ENCODE results near the gene CFTR.
A peak's percentile ranks its signal among the peaks of the same experiment; 100 is the strongest.

Gene CFTR

GRCh38 chr7:117683430-117684175 lies 203.8 kb downstream of the CFTR start:
- Histone ChIP-seq H3K27ac (ENCODE audit: low read depth, low read length, severe bottlenecking) (no peak overlapping the region), H3K4me3 (ENCODE audit: extremely low read depth, insufficient read depth, low read length, poor library complexity, severe bottlenecking) (no peak overlapping the region), H3K36me3 (ENCODE audit: control insufficient read depth, insufficient read depth, low read length) (no peaks in the 10 kb centered on the region), H3K4me1 (ENCODE audit: control insufficient read depth, insufficient read depth, low read length, poor library complexity, severe bottlenecking) (no peaks in the 10 kb centered on the region), H3K9me3 (ENCODE audit: control insufficient read depth, low read length) (no peaks in the 10 kb centered on the region)
- WGBS, 2 experiments (ENCODE audit: insufficient coverage in 2 of 2): 84 to 85% methylated on average over 5 to 6 of the region's 8 CpGs

- Histone ChIP-seq H3K36me3 (ENCODE audit: control insufficient read depth, insufficient read depth, low read length) (no peaks in the 10 kb centered on the region), H3K4me1 (ENCODE audit: control insufficient read depth, insufficient read depth, low read length, poor library complexity, severe bottlenecking) (no peaks in the 10 kb centered on the region), H3K4me3 (ENCODE audit: extremely low read depth, insufficient read depth, low read length, poor library complexity, severe bottlenecking) (no peak overlapping the region), H3K9me3 (ENCODE audit: control insufficient read depth, low read length) (no peaks in the 10 kb centered on the region), H3K27ac (ENCODE audit: low read depth, low read length, severe bottlenecking) (no peak overlapping the region)
Observed at GRCh38 chr7:117685795-117686194, 206.0 kb downstream of the CFTR start.

GRCh38 chr7:117686311-117686935 lies 206.6 kb downstream of the CFTR start:
- H3K36me3 ChIP-seq (ENCODE audit: control insufficient read depth, insufficient read depth, low read length): no peaks in the 10 kb centered on the region
- no peak overlapping the region for H3K4me3 ChIP-seq (ENCODE audit: extremely low read depth, insufficient read depth, low read length, poor library complexity, severe bottlenecking)
- H3K9me3 ChIP-seq (ENCODE audit: control insufficient read depth, low read length): no peaks in the 10 kb centered on the region
- H3K27ac ChIP-seq (ENCODE audit: low read depth, low read length, severe bottlenecking): no peak overlapping the region
- no peaks in the 10 kb centered on the region for H3K4me1 ChIP-seq (ENCODE audit: control insufficient read depth, insufficient read depth, low read length, poor library complexity, severe bottlenecking)

DNA sequence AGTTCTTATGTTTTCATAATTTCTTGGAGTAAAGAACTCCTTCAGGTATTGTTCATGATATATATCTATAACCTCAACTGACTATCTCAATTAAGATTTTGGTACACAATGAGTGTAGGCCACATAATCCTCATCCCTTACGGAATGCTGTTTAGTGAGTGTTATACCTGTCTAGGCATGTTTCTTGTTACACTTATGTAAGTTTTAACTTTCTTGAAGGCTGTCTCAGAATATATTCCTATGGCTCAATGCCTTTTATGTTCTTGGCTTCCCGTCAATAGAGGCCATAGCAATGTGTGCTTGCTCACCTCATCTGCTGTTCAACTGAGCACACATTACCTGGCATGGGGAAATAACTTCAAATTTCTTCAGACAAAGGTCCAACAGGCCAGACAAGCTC lies 208.3 kb downstream of the CFTR start:
- no peaks in the 10 kb centered on the region for H3K9me3 ChIP-seq (ENCODE audit: control insufficient read depth, low read length)
- H3K36me3 ChIP-seq (ENCODE audit: control insufficient read depth, insufficient read depth, low read length): no peaks in the 10 kb centered on the region
- no peaks in the 10 kb centered on the region for H3K4me1 ChIP-seq (ENCODE audit: control insufficient read depth, insufficient read depth, low read length, poor library complexity, severe bottlenecking)
- no peak overlapping the region for H3K27ac ChIP-seq (ENCODE audit: low read depth, low read length, severe bottlenecking)
- H3K4me3 ChIP-seq (ENCODE audit: extremely low read depth, insufficient read depth, low read length, poor library complexity, severe bottlenecking): no peak overlapping the region
- 75 to 100% methylated on average over 1 of the region's 2 CpGs for WGBS, 2 experiments (ENCODE audit: insufficient coverage in 2 of 2)

- Histone ChIP-seq H3K36me3 (ENCODE audit: control insufficient read depth, insufficient read depth, low read length) (no peaks in the 10 kb centered on the region), H3K4me3 (ENCODE audit: extremely low read depth, insufficient read depth, low read length, poor library complexity, severe bottlenecking) (no peak overlapping the region), H3K27ac (ENCODE audit: low read depth, low read length, severe bottlenecking) (peak overlapping the region; percentile 60), H3K4me1 (ENCODE audit: control insufficient read depth, insufficient read depth, low read length, poor library complexity, severe bottlenecking) (no peaks in the 10 kb centered on the region), H3K9me3 (ENCODE audit: control insufficient read depth, low read length) (no peaks in the 10 kb centered on the region)
Observed at GRCh38 chr7:117689406-117689805, 209.6 kb downstream of the CFTR start.

DNA sequence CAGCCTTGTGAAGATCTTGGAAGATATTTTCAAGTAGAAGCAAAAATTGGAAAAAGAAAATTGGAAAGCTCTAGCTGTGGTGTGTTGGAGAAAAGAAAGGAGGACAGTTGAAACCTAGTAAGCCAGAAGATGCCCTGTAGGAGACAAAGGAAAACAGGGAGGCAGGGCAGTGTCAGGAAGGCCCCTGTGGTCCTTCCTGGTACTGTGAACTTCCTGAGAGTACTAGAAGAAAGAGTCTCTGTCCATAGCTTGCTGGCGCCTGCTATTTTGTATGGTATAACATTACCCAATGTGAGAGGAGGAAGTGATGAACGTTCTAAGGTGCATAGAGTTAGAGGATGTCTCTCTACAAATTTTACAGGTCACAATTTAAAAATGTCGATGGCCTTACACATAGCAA lies 210.3 kb downstream of the CFTR start:
- Histone ChIP-seq H3K4me1 (ENCODE audit: control insufficient read depth, insufficient read depth, low read length, poor library complexity, severe bottlenecking) (no peaks in the 10 kb centered on the region), H3K36me3 (ENCODE audit: control insufficient read depth, insufficient read depth, low read length) (no peaks in the 10 kb centered on the region), H3K4me3 (ENCODE audit: extremely low read depth, insufficient read depth, low read length, poor library complexity, severe bottlenecking) (no peak overlapping the region), H3K9me3 (ENCODE audit: control insufficient read depth, low read length) (no peaks in the 10 kb centered on the region), H3K27ac (ENCODE audit: low read depth, low read length, severe bottlenecking) (peak overlapping the region; percentile 60)
- no CpG with 5 or more reads among the region's 3 CpGs for WGBS, 2 experiments (ENCODE audit: insufficient coverage in 2 of 2)

DNA sequence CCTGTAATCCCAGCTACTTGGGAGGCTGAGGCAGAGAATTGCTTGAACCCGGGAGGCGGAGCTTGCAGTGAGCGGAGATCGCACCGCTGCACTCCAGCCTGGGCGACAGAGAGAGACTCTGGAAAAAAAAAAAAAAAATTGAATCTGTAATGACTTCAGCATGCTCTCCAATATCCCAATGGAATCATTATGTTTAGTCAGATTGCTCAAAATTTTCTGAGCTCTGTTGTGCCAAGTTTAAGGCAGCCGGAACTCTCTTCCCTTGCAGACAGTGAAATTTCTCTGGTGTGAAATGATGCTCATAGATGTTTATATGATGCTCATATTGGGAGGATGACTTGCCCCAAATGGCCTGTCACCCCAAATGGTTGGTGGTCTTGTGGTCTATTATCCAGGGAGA lies 212.5 kb downstream of the CFTR start:
- no peaks in the 10 kb centered on the region for H3K9me3 ChIP-seq (ENCODE audit: control insufficient read depth, low read length)
- H3K4me3 ChIP-seq (ENCODE audit: extremely low read depth, insufficient read depth, low read length, poor library complexity, severe bottlenecking): no peak overlapping the region
- H3K4me1 ChIP-seq (ENCODE audit: control insufficient read depth, insufficient read depth, low read length, poor library complexity, severe bottlenecking): no peaks in the 10 kb centered on the region
- no peaks in the 10 kb centered on the region for H3K36me3 ChIP-seq (ENCODE audit: control insufficient read depth, insufficient read depth, low read length)
- 80% methylated on average over 1 of the region's 7 CpGs; no CpG with 5 or more reads in 1 of the 2 experiments for WGBS, 2 experiments (ENCODE audit: insufficient coverage in 2 of 2)
- H3K27ac ChIP-seq (ENCODE audit: low read depth, low read length, severe bottlenecking): no peak overlapping the region

- Histone ChIP-seq H3K4me3 (ENCODE audit: extremely low read depth, insufficient read depth, low read length, poor library complexity, severe bottlenecking) (no peak overlapping the region), H3K4me1 (ENCODE audit: control insufficient read depth, insufficient read depth, low read length, poor library complexity, severe bottlenecking) (no peaks in the 10 kb centered on the region), H3K9me3 (ENCODE audit: control insufficient read depth, low read length) (no peaks in the 10 kb centered on the region), H3K27ac (ENCODE audit: low read depth, low read length, severe bottlenecking) (no peak overlapping the region), H3K36me3 (ENCODE audit: control insufficient read depth, insufficient read depth, low read length) (no peaks in the 10 kb centered on the region)
- WGBS, 2 experiments (ENCODE audit: insufficient coverage in 2 of 2): 84 to 100% methylated on average over 2 of the region's 2 CpGs
Observed at GRCh38 chr7:117698018-117698417, 218.2 kb downstream of the CFTR start.

DNA sequence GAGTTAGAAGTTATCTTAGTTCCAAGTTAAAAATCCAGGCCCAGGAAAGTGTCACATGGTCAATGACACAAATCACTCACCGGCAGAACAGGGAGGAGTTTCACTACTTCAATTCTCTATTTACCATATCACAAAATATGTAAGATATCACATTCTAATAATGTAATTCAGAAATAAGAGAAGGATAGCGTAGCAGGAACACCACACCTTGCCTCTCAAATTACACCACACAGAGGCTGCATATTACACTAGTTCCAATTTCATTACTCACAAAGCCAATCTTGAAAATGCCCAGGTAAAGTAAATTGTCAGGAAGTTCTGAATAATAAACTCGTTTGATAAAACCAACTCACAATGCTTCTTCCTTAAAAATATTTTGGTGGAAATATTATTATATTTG lies 224.2 kb downstream of the CFTR start:
- Histone ChIP-seq H3K4me1 (ENCODE audit: control insufficient read depth, insufficient read depth, low read length, poor library complexity, severe bottlenecking) (no peaks in the 10 kb centered on the region), H3K36me3 (ENCODE audit: control insufficient read depth, insufficient read depth, low read length) (no peaks in the 10 kb centered on the region), H3K4me3 (ENCODE audit: extremely low read depth, insufficient read depth, low read length, poor library complexity, severe bottlenecking) (no peak overlapping the region), H3K27ac (ENCODE audit: low read depth, low read length, severe bottlenecking) (no peak overlapping the region), H3K9me3 (ENCODE audit: control insufficient read depth, low read length) (no peaks in the 10 kb centered on the region)
- no CpG with 5 or more reads among the region's 3 CpGs for WGBS, 2 experiments (ENCODE audit: insufficient coverage in 2 of 2)

DNA sequence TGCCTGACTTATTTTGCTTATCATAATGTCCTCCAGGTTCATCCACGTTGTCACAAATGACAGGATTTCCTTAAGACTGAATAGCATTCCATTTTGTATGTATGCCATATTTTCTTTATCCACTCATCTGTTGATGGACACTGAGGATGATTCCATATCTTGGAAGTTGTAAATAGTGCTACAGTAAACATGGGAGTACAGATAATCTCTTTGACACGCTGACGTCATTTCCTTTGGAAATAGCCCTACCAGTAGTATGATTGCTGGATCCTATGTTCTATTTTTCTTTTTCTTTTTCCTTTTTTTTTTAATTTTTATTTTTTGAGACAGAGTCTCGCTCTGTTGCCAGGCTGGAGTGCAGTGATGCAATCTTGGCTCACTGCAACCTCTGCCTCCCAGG lies 225.8 kb downstream of the CFTR start:
- no peaks in the 10 kb centered on the region for H3K9me3 ChIP-seq (ENCODE audit: control insufficient read depth, low read length)
- no peaks in the 10 kb centered on the region for H3K4me1 ChIP-seq (ENCODE audit: control insufficient read depth, insufficient read depth, low read length, poor library complexity, severe bottlenecking)
- no peak overlapping the region for H3K4me3 ChIP-seq (ENCODE audit: extremely low read depth, insufficient read depth, low read length, poor library complexity, severe bottlenecking)
- H3K27ac ChIP-seq (ENCODE audit: low read depth, low read length, severe bottlenecking): no peak overlapping the region
- no peaks in the 10 kb centered on the region for H3K36me3 ChIP-seq (ENCODE audit: control insufficient read depth, insufficient read depth, low read length)
- 86% methylated on average over 1 of the region's 4 CpGs; no CpG with 5 or more reads in 1 of the 2 experiments for WGBS, 2 experiments (ENCODE audit: insufficient coverage in 2 of 2)

GRCh38 chr7:117706210-117706609 lies 226.4 kb downstream of the CFTR start:
- Histone ChIP-seq H3K36me3 (ENCODE audit: control insufficient read depth, insufficient read depth, low read length) (no peaks in the 10 kb centered on the region), H3K4me1 (ENCODE audit: control insufficient read depth, insufficient read depth, low read length, poor library complexity, severe bottlenecking) (no peaks in the 10 kb centered on the region), H3K27ac (ENCODE audit: low read depth, low read length, severe bottlenecking) (no peak overlapping the region), H3K4me3 (ENCODE audit: extremely low read depth, insufficient read depth, low read length, poor library complexity, severe bottlenecking) (no peak overlapping the region), H3K9me3 (ENCODE audit: control insufficient read depth, low read length) (no peaks in the 10 kb centered on the region)
- WGBS, 2 experiments (ENCODE audit: insufficient coverage in 2 of 2): no CpG with 5 or more reads among the region's 2 CpGs

Data from mesodermal cell (in vitro differentiated cells).